ENCODE measurements around the gene PPP1R13L.

DNA sequence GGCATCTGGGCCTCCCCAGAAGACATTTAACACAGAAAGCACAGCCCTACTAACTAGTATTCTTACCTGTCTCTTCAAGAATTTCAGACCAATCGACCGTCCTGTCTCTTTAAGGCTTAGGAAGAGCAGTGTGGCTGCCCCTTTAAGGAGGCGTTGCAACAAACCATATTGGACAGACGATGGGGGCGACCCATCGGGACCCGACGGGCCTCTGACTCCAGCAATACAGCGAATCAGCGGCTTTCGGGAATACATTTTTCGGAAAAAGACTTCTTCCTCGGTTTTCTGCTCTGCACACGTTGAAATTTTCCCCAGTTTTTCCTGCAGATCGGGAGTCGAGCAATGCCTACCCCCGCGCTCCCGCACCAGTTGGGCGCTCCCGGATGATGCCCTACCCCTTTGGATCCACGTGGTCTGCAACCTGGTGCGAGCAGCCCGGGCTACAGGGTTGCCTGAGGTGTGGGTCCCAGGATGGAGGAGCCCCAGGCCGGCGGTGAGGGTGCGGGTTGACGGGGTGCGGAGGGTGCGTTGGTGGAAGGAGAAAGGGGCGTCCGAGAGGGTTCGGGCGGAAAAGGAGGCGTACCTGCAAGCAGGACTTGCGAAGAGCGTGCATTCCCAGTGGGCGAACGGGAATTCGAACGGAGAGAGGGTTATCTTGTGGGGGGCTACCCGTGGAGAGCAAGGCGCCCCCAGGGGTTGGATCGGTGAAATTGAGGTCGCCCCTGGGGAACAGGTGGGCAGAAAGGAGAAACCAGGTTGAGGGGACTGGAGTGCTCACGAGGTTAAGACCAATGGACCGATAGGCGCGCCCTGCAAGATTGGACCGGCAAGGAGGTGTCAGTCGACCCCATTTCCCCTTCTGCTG is 1.6 kb upstream of the PPP1R13L start, which contains the start of gene POLR1G:
- TF ChIP-seq EP300 (IDR thresholded peaks at IDR 0.05; ENCODE audit: low read depth) = no peak
- peak; percentile 44 for TF ChIP-seq POLR2A (IDR thresholded peaks at IDR 0.05)
- peak in 1 of 5 experiments; percentile 24 for TF ChIP-seq CTCF (IDR thresholded peaks at IDR 0.05)
- TF ChIP-seq POLR2AphosphoS5 (IDR thresholded peaks at IDR 0.05) = peak in 1 of 3 donors; percentile 51
